NCI-H446 (cell line): ENCODE data around the gene TSPAN32.

Source experiments
- DNase-seq, 2 experiments: peaks; one replicate each; lab custom pipeline; 2025; lab: John Stamatoyannopoulos, UW

The TSPAN32 gene

DNA sequence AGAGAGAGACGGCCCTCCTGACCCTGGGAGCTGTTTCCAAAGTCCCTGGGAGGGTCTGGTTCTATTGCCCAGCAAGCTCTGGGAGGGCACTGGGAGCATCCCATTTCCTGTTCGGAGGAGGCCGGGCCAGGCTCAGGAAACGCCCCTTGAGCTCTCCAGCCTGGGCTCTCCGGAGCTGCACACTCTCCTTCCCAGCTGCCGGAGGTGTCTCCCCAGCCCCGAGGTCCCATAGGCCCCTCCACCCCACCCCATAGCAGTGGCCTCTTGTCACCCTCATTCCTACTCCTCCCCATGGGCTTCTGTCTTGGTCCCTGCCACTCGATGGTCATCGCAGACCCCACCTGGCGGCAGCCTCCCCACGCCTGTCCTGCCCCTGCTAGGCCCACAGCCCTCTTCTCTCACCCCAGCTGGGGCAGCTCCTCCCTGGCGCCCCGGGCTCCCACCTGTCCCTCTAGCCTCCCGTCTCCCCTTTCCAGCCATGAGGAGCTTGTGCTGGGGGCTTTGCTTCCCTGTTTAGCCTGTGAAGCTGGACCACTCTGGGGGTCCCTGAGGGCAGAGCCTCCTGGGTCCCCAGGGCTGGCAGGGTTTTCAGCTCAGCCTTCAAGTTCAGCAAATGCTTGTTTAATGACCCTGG is 2.8 kb downstream of the TSPAN32 start:
- no peak for DNase-seq

DNA sequence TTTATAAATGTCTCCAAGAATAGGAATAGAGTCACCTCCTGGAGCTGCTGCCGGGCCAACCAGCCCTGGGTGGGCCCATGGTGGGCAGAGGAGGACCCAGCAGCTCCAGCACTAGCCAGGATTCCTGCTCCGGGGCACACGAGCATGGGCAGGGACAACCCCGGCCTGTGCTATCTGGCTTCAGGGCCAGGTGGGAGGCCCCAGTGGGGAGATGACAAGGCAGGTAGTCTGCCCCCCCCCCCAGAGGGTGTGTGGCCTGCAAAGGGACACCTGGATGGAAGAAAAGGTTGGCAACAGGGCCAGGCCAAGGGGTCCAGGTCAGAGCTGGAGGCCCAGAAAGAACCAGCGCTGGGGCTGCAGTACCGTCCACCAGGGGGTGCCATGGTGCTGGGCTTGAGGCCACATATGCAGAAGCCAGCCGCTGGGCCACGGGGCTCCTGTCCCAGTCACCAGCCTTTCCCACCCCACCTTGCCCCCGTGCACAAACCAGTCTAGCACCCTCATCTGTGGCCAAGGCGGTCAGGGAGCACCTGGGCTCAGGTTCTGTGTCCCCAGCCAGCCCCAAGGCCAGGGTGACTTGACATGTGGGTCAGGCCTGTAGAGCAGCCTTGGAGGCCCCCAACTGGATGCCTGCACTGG is 3.4 kb downstream of the TSPAN32 start:
- DNase-seq: peak; percentile 29 to 74

DNA sequence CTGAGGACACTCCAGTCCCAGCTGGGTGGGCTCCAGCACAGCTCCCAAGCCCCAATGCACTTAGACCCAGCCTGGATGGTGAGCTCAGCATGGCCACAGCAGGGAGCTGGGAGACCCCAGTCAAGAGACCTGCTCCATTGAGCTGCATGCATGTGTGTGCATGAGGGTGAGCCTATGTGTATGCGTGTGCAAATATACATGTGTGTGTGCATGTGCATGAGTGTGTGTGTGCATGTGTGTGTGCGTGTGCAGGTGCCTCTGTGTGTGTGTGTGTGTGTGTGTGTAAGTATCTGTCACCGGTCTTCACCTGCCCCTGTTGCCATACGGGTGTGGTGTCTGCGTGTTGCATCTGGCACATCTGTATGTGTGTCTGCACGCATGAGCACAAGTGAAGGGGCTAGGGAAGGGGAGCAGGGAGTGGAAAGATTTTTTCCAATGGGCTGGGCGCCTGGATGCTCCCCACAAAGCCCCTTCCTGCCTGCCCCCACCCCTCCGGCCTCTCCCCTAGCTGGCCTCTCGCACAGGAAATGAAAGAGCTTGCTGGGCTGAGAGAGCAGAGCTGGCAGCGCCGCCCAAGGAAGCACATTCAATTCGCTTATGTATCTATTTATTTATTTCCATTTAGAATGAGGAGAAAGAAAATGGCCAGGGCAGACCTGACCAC is 4.1 kb downstream of the TSPAN32 start:
- no peak for DNase-seq

DNA sequence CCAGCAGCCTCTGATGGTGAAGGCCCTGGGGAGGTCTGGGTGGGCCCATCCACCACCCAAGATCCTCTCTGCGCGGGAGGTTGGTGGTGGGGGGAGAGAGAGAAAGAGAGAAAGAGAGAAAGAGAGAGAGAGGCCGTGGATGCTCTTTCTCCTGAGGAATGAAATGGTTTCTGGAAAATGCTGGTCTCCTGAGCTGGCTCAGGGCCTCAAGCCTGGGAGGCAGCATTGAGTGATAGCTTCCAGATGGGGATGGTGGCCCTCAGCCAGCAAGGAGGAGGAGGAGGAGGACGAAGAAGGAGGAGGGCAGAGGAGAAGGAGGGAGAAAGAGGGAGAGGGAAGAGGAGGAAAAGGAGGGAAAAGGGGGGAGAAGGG is 4.6 kb downstream of the TSPAN32 start:
- DNase-seq: peak in 1 of 2 experiments; percentile 20

DNA sequence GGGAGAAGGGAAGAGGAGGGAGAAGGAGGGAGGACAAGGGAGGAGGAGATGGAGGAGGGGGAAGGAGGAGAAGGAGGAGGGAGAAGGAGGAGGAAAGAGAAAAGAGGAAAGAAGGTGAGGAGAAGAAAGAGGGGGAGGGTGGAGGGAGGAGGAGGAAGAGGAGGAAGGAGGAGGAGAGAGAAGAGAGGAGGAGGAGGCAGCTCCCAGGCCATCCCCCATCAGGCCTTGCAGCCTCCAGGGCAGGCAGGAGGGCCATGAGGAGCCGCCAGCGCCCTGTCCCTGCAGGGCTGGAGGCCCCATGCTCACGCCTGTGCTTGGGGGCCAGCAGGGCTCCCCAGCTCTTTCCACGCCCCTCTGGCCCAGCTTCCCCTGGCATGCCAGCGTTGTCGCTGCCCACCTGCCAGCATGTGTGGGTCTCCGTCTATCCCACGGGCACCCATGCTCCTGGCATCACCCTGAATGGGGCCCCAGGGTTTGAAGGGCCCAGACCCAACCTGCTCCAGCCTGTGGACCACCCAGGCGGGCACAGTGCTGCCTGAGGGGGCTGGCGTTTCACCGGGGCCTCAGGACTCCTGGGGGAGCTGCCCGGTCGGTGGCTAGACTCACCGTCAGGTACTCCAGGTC is 5.2 kb downstream of the TSPAN32 start:
- no peak for DNase-seq

DNA sequence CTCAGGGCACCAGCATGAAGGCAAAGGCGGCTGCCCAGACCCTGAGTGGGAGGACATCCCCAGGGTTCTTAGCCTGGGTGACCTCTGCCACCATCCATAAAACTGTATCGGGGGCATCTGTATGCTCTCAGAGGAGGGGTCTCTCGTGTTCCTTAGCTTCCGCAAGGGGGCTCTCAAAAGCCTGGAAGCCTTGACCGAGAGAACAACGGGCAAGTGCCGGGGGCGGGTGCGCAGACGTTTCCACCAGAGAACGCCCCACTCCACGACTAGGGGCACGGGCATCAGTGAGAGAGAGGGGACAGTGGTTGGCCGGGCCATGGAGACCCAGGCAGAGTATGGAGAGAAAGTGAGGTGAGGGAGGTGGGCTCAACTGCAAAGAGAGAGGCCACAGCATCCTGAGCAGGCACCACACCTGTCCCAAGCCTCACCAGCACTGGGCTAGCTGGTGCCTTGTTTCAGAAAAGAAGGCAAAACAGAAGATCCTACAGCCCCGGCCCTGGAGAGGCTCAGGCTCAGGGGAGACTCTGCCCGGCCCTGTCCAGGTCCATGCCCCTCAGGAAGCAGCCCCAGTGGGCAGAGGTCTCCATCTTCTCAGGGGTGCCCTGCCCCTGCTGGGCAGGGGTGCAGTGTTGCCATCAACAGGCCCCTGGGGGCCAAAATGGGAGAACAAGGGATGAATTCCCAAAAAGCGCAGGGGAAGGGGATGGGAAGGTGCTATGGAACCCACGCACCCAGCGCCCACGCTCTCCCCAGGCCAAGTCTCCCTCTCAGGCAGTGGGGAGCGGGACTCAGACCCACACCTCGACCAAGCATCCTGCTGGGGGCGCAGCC is 5.9 kb downstream of the TSPAN32 start:
- no peak for DNase-seq

DNA sequence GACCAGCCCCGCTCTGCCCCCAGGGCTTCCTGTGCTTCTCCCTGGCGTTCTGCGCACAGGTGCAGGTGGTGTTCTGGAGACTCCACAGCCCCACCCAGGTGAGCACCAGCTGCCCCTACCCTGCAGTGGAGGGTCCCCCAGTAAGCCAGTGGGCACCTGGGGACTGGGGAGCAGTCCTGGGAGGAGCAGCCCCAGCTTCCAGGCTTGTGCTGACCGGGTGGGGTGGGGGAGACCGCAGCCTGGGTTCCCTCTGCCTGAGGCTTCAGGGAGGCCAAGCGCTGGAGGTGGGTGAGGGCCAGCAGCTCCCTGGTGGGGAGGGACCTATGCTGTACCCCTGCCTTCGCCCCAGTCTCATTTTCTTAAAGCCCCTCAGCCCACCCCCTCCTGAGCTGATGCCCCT is 6.9 kb downstream of the TSPAN32 start:
- DNase-seq: no peak

DNA sequence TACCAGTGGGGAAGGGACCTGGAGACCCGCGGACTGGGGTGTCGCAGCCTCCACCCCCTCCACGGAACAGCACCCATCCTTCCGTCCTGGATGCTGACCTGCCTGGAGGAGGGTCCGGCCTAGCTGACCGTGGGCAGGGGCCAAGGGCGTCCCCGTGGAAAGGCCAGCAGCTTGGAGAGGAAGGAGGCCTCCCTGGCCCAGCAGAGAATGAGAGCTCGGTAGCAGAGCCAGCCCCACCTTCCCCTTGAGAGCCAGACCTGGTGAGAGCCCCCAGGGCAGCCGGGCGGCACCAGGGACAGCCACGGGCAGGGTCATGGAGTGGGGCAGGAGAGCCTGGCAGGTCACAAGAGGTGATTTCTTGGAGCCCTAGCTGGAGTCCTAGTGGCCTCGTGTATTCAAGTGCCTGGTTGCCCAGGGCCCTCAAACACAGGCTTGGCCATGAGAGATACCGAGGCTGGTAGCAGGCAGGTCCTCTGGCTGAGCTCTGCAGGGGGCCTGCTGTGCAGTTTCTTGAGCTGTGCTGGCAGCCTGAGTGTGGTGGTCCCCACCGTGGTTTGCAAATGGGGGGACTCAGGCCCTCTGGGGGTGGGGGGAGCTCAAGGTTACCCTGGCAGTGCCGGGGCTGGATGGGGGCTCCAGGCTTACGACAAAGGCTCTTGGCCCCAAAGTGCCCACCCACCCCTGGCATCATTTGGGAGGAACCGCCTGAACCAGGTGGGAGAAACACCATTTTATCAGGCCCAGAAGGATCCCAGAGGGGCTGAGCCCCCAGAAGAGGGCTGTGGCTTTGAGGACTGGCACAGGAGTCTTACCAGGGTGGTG is 7.6 kb downstream of the TSPAN32 start:
- no peak for DNase-seq

DNA sequence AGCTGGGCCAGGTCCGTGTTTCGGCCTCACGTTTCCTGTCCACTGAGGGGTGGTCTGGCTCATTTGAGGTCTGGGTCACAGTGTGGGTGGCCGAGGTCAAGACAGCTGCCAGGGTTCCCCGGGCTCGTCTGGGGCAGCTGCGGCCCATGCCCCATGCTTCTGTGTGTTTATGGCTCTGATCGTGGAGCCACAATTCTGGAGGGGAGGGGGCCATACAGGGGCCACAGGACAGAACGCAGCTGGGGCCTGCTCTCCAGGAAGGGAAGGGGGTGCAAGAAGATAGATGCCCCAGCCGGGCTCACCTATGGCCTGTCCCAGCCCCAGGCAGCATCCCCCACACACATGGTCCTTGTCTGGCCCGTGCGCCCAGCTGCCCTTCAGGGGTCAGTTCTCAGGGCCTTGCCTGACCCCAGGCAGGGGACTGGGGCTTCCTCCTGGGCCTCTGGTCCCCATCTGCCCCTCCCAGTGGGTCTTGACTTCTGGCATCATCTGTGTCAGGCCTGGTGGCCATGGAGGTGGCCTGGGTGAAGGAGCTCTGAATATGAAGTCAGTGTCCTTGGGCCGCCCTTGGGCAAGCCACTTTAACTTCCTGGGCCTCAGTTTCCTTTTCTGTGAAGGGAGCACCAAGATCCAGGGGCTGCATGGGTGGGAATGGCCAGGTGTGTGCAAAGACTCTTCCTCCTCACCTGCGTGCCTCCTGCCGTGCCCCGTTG is 8.4 kb downstream of the TSPAN32 start:
- no peak for DNase-seq

DNA sequence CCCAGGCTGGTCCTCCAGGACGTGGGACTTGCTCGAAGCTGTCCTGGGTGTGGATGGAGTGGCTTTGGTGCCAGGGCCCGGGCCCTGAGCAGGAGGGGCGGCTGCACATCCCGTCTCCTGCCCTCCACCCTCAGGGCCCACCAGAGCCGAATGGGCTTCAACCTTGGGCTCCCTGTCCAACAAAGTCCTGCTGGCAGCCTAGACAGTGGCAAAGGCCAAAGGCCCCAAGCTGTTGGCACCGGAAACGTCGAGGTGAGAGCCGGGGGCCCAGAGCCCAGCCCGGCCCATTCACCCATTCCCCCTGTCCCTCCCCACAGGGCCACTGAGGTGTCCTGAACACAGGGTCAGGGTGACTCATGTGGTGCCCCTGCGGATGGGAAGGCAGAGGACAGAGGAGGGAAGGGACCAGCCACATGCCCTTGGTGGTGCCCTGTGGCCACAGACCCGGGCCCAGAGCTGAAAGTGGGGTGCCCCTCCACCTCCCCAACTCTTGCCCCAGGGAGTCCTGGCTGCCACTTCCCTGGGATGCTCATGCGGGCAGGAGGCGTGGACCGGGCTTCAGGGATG is 9.1 kb downstream of the TSPAN32 start:
- no peak for DNase-seq

DNA sequence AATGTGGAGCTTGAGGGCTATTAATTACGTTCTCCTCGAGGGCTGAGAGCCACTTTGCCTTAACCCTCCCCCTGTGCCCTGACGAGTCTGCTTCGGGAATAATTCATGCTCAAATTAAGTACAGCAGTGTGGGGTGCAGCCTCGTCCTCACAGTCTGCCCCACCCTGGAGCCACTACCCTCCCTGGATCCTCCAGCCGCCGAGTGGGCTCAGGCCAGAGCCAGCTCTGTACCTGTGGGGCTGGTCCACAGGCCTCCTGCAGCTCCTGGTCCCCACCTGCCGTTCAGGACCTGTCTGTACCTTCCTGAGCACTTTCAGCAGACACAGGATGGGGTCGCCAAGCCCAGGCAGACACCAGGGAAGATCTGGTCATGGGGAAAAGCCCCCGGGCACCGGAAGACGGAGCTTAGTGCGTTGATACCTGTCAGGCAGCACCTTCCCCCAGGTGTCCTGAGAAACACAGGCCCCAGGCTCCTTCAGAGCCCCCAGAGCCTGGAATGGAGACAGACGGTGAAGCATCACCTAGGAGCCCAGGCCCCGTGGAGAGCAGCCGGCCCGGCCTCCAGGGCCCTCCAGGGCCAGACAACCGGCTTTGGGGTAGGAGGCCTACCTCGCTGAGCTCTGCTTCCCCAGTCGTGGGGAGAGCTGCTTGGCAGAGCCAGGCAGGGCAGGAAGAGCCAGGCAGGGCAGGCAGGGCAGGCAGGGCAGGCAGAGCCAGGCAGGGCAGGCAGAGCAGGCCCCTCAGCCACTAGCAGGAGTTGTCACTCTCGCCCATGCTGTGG is 9.7 kb downstream of the TSPAN32 start:
- no peak for DNase-seq

DNA sequence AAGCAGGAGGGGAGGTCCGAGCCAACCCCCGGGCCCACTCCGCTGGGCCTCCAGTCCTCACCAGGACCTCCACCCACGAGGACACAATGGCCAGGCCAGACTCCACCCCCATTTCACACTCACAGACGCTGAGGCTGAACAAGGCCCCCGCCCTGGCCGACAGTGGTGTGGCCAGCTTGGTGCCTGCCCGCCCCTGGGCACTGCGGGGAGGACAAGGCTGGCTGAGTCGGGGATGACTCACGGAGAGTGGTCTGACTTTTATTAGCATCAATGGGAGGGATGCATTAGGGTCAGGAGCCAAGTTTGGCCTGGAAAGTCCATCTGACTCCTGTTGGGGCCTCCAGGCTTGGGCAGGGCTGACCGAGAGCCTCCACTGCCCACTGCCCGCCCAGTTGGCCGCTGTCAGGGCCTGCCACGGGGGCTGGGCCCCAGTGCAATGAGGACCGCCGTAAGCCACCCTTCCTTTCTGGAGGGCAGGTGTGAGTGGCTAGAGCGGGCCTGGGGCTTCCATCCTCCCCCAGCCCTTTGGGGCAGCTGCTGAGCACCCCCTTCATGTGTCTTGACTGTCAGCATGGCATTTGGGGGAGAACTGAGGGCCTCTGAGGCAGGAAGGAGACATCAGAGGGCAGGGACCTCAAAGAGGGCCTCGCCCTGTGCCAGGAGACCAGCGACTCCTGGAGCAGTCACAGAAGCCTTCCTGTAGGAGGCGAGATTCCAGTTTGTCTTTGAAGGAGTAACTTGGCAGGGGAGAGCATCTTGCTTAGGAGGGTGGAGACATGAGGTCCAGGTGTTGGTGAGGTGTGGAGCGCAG is 10.6 kb downstream of the TSPAN32 start:
- DNase-seq: no peak

DNA sequence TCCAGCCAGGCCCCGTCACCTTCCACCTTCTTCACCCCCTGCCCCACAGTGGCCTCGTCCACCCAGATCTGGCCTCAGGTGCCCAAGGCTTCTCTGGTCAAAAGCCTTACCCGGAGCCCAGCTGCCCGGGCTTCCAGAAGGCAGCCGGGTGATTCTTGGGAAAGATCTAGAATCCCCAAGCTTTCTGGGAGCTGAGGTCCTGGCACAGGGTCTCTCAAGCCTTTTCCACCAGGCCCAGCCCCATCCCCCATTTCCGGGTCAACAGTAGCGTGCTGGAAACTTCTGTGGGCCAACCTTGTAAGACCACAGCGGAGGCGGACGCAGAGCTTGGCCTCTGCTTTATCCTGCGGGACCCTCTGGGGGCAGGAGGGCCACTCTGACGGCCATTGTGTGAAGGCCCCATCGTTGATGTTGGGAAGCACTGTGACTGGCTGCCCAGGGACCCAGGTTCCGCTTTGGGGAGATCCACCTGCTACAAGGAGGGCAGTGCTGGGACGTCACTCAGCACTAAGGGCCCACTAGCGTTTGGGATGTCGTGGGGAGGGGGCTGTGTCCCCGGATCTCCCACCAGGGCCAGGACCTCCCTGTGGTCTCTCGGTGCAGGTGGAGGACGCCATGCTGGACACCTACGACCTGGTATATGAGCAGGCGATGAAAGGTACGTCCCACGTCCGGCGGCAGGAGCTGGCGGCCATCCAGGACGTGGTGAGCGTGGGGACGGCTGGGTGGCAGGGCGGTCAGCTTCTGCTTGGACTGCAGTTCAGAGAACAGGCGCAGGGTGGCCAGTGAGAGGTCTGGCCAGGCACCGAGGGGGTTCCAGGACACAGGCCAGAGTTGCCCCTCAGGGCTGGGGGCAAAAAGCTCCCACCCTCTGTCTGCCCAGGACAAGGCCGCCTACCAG is 11.5 kb downstream of the TSPAN32 start:
- no peak for DNase-seq

DNA sequence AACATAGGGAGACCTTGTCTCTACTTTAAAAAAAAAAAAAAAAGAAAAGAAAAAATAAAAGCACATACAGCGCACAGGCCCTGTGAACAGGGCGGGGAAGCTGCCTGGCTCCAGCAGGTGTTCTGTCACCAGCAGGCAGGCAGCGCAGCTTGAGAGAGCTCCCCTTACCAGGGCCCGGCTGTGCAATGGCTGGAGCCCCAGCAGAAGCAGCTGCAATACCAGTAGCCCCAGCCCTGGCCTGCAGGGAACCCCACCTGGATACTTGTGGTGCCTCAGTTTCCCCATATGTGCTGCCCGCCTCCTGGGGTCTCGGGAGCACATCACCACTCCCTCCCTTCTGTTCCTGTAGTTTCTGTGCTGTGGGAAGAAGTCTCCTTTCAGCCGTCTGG is 12.3 kb downstream of the TSPAN32 start:
- no peak for DNase-seq

DNA sequence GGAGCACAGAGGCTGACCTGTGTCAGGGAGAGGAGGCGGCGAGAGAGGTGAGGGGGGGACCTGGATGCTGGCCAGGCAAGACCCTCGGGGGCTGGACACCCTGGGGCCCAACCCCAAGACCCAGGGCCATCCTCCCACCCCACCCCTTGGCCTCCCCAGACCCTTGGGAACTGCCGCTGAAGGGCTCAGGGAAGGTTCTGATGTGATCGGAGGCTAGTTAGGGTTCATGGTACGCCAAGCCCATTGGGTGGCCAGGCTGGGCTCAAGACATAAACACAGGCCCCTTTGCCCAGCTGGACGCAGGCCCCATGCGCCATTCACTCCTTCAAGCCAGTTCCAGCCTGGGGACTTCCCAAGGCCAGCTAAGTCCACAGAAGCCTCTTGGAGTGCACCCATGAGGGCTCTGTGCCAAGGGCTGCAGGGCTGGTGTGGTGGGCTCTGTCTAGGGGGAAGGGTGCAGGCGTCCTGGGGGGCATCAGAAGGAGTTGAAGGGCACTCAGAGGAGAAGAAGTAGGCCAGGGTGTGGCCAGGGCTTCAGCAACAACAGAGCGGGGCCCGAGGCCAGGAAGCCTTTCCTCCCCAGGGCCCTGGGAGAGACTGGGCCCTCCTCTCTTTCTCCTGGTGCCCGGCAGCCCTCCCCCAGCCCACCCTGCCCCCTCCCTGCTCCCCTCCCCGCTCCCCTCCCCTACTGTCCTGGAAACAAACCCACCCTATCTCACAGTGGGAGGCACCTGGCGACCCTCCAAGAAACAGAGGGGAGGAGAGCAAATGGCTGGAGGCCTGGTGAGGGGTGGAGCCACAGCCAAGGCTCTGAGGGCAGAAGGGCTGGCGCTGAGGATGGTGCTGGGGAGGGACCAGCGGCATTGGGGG is 12.9 kb downstream of the TSPAN32 start:
- DNase-seq: peak; percentile 39 to 86

DNA sequence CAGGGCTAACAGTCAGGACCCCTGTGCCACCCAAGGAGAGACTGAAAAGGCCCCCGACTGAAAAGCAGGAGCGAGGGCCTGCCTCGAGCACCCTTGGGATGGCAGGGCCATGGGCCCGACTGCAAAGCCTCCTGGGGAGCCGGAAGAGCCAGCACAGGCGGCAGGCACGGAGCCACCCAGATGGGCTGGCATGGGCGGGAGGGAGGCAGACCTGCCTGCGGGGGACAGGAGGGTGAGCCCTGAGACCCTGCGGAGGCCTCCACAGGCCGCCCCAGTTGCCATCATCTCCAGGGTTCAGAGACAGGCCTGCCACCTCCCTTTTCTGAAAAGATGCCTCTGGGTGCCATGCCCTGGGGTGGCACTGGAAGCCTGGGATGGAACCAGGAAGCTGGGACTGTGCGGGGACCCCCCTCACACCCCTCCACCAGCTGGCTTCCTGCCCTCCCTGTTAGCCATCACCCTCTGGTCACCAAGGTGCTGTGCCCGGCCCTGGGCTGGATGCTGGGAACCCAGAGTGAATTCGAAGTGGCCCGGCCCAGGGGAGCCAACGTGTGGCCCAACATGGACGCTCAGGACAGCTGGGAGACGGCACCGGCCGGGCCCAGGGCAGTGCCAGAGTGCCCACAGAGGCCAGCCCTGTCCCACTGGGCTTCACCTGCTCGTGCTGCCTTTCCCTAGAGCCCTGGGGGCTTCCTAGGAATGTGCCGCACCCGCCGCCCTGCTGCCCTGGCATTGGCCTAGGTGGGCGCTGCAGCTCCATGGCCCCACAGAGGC is 13.8 kb downstream of the TSPAN32 start:
- DNase-seq: peak in 1 of 2 experiments; percentile 56
